ENCODE results near the gene TIAM1. TPM values are rescaled to one million over a fixed set of nuclear protein-coding genes. Genes with fewer than 3 reads are reported as not detected.

Gene TIAM1
- total and polyA plus RNA-seq, 2 of the 8 experiments (the other 6 are each of a cell fraction or from before 2014, with no cell fraction given), result 10.1 to 30.7 TPM

GRCh38 chr21:31366825-31367224, 22.8 kb upstream of the TIAM1 start (continued):
- no peak for TF ChIP-seq KDM4A (IDR thresholded peaks at IDR 0.05; ENCODE audit: low read depth, low read length, severe bottlenecking)
- no peak for TF ChIP-seq POLR2AphosphoS5 (IDR thresholded peaks at IDR 0.05; ENCODE audit: low read depth, low read length)
- no peak for TF ChIP-seq KDM1A (IDR thresholded peaks at IDR 0.05; ENCODE audit: borderline replicate concordance, low read length)
- no peak for TF ChIP-seq ZNF274 (IDR thresholded peaks at IDR 0.05; ENCODE audit: borderline replicate concordance, extremely low read depth, low read length)
- TF ChIP-seq TCF12 (IDR thresholded peaks at IDR 0.05; ENCODE audit: low read depth, low read length), result no peak
- no peak for TF ChIP-seq CHD7 (IDR thresholded peaks at IDR 0.05; ENCODE audit: insufficient replicate concordance, low read length)
